Heart right ventricle (tissue), 16 donors: ENCODE measurements around the gene AUTS2. TPM values are rescaled to one million over a fixed set of nuclear protein-coding genes. Genes with fewer than 3 reads are reported as not detected.

Source experiments
- ATAC-seq, 8 donors: fragments of 200-7000 bp; cut with Tn5 transposase; one replicate each; pipeline ENCODE4 v1.9.1; 2020; ENCODE audit warnings: mild to moderate bottlenecking in 8 of 8, moderate library complexity in 8 of 8, moderate number of reproducible peaks in 1 of 8
- DNase-seq, 2 donors: peaks; one replicate each; pipeline ENCODE4 v3.0.0-alpha.2; 2020
- H3K27ac ChIP-seq, 10 donors: fragments of 200-600 bp; sonication (generic) in 2 of 10; one replicate each; pipeline versions ENCODE4 v1.5.0 to v1.8.0; 2020 to 2022; ENCODE audit warnings: mild to moderate bottlenecking in 3 of 10
- H3K27me3 ChIP-seq, 7 donors: fragments of 200-600 bp; one replicate each; pipeline ENCODE4 v1.8.0; 2021 to 2022; ENCODE audit warnings: mild to moderate bottlenecking in 2 of 7
- H3K36me3 ChIP-seq, 9 donors: fragments of 200-600 bp; sonication (generic) in 1 of 9; one replicate each; pipeline versions ENCODE4 v1.5.0 to v1.8.0; 2020 to 2022; ENCODE audit warnings: mild to moderate bottlenecking in 2 of 9
- H3K4me1 ChIP-seq, 9 donors: fragments of 200-600 bp; sonication (generic) in 1 of 9; one replicate each; pipeline versions ENCODE4 v1.5.0 to v1.8.0; 2020 to 2022; ENCODE audit warnings: mild to moderate bottlenecking in 4 of 9
- H3K4me3 ChIP-seq, 10 donors: fragments of 200-600 bp; sonication (generic) in 2 of 10; one replicate each; pipeline versions ENCODE4 v1.5.0 to v1.8.0; 2020 to 2022; ENCODE audit warnings: mild to moderate bottlenecking in 7 of 10, moderate library complexity in 2 of 10
- H3K9me3 ChIP-seq, 11 donors: fragments of 200-600 bp in 10 of 11; sonication (generic) in 2 of 11; one replicate each; pipeline versions ENCODE4 v1.5.0 to v1.8.0; 2013 to 2022; ENCODE audit warnings: mild to moderate bottlenecking in 2 of 11, control low read depth in 1 of 11, moderate library complexity in 1 of 11
- CTCF ChIP-seq, 9 donors: fragments of 200-600 bp; sonication (generic) in 2 of 9; IDR thresholded peaks; one replicate each; pipeline versions ENCODE4 v1.5.0 to v1.8.0; 2021 to 2022; ENCODE audit warnings: antibody characterized with exemption in 9 of 9, mild to moderate bottlenecking in 5 of 9, moderate library complexity in 1 of 9
- WGBS, 2 donors: extraction: QIAGEN DNeasy Blood & Tissue Kit; methylation state at CpG; one replicate each; pipeline ENCODE4 v1.1.7; 2013; ENCODE audit warnings: inconsistent platforms in 1 of 2; 5-methylcytosine and 5-hydroxymethylcytosine counted together
- intact Hi-C, 10 donors: fragments of 100-400 bp; cut with DNase I; formaldehyde crosslinking; loops; one replicate each; pipeline versions ENCODE4 v1.11.1 to v1.14.2; 2022
- polyA plus RNA-seq, 2 donors: library from polyadenylated mRNA; stranded (reverse); fragments of 200-250 nt; gene quantifications; one replicate each; pipeline ENCODE4 v1.2.3, GENCODE V29; 2013
- total RNA-seq, 10 donors: library from RNA; stranded (reverse); fragmentation: NEBNext Ultra II Directional in 3 of 10; extraction: Animal tissue kit (Norgen Biotek cat#: 25700) in 3 of 10; gene quantifications; one replicate each; pipeline versions ENCODE4 v1.2.1 to v1.2.4, GENCODE V29; 2021 to 2023
- donor health status: Arrhythmogenic right ventricular cardiomyopathy.
- donor health status: ischemic (EF 13 %, LVEDD 7.1; RV severe dilation, severe dysfunction).
- donor health status: healthy with polysubstance abuse.
- donor health status: DM: no; HTN: yes; CAD: no.
- donor health status: DM: no; HTN: no; CAD: no.
- donor health status: ischemic (EF 25% LVEDD 6.9; RV normal size, moderate dysfunction).
- donor health status: ischemic (EF 25% LVEDD 5.7; RV mildly dilated, moderate dysfunction).
- donor health status: healthy.
- donor health status: DM: yes; HTN: yes; CAD: no.
- donor health status: Ischemic cardiomyopathy.
- donor health status: ischemic (EF 35%, LVEDD 5.7; RV mildly dilated, moderate dysfunction).
- donor health status: nonischemic (EF 11% LVEDD 7.7; RV severe dilation, severe dysfunction).
- donor health status: DM: yes; HTN: yes; CAD: no.
- donor health status: PGD.
- donor health status: ischemic (EF 29% LVEDD 5.4; RV normal size, mild dysfunction).
- donor health status: nonischemic (EF 23%, LVEDD 6.1; RV moderate dilation, normal function).

Gene AUTS2
- total and polyA plus RNA-seq, 12 donors, result 1.6 to 11.2 (median 7.3) TPM

- TF ChIP-seq CTCF (IDR thresholded peaks at IDR 0.05), result no peak
- ATAC-seq, result no peak
- Histone ChIP-seq H3K27me3 (no peaks in the 10 kb centered on the region), H3K4me1 (peaks cover 0 to 27% (median 6%) of the 10 kb centered on the region in 9 donors), H3K36me3 (no peaks in the 10 kb centered on the region), H3K9me3 (no peaks in the 10 kb centered on the region), H3K4me3 (no peak overlapping the region), H3K27ac (no peak overlapping the region)
- no peak for DNase-seq
- WGBS, 2 donors, result 96 to 97% methylated on average over 1 of the region's 1 CpG
- intact Hi-C loops, result no loop called here
These were observed 104.1 kb downstream of the AUTS2 start for GRCh38 chr7:69702357-69702756.

- no peak overlapping the region for H3K4me3 ChIP-seq
- peaks cover 0 to 27% (median 6%) of the 10 kb centered on the region in 9 donors for H3K4me1 ChIP-seq
- H3K27me3 ChIP-seq, result no peaks in the 10 kb centered on the region
- ATAC-seq (peak in 2 of 8 donors; percentile 27 to 35), DNase-seq (no peak)
- WGBS, 2 donors, result 35 to 38% methylated on average over 2 of the region's 2 CpGs
- H3K27ac ChIP-seq, result no peak overlapping the region
- no peaks in the 10 kb centered on the region for H3K36me3 ChIP-seq
- no peaks in the 10 kb centered on the region for H3K9me3 ChIP-seq
- no peak for TF ChIP-seq CTCF (IDR thresholded peaks at IDR 0.05)
- intact Hi-C loops, result no loop called here
These were observed 104.8 kb downstream of the AUTS2 start for GRCh38 chr7:69703099-69703498.

GRCh38 chr7:69706070-69706469 lies 107.8 kb downstream of the AUTS2 start:
- intact Hi-C loops, result no loop called here
- no peak overlapping the region for H3K27ac ChIP-seq
- WGBS, 2 donors, result 56 to 62% methylated on average over 2 of the region's 2 CpGs
- peak in 1 of 8 donors; percentile 49 for ATAC-seq
- no peaks in the 10 kb centered on the region for H3K9me3 ChIP-seq
- H3K4me3 ChIP-seq, result no peak overlapping the region
- no peak for DNase-seq
- H3K27me3 ChIP-seq, result no peaks in the 10 kb centered on the region
- H3K36me3 ChIP-seq, result no peaks in the 10 kb centered on the region
- no peak for TF ChIP-seq CTCF (IDR thresholded peaks at IDR 0.05)
- H3K4me1 ChIP-seq, result peaks cover 0 to 38% (median 16%) of the 10 kb centered on the region in 9 donors

DNA sequence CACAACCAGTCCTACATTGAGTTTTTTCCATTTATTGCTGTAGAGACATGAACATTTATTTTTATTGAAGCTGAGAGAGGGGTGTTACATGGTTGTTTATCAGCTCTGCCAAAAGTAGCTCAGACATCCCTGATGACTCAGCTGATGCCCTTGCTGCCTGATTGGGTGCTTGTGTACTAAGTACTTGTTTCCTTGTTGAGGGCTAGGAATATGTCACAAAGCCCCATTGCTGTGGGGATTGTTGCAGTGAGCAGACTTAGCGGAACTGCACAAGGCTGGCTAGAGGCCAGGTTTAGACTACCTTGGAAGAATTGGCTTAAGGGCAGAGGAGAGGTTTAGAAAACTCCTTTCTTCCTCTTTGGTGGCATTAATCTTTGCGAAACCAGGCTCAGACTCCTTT lies 110.6 kb downstream of the AUTS2 start:
- 72% methylated on average over 2 of the region's 2 CpGs for WGBS, 2 donors
- DNase-seq (no peak), ATAC-seq (peak in 2 of 8 donors; percentile 29 to 84)
- H3K4me1 ChIP-seq, result peaks cover 0 to 25% (median 5%) of the 10 kb centered on the region in 9 donors
- no peak overlapping the region for H3K27ac ChIP-seq
- H3K36me3 ChIP-seq, result no peaks in the 10 kb centered on the region
- H3K9me3 ChIP-seq, result no peaks in the 10 kb centered on the region
- no peak overlapping the region for H3K4me3 ChIP-seq
- no peak for TF ChIP-seq CTCF (IDR thresholded peaks at IDR 0.05)
- intact Hi-C loops, result no loop called here
- no peaks in the 10 kb centered on the region for H3K27me3 ChIP-seq
